ENCODE data around the gene FRS2.

DNA sequence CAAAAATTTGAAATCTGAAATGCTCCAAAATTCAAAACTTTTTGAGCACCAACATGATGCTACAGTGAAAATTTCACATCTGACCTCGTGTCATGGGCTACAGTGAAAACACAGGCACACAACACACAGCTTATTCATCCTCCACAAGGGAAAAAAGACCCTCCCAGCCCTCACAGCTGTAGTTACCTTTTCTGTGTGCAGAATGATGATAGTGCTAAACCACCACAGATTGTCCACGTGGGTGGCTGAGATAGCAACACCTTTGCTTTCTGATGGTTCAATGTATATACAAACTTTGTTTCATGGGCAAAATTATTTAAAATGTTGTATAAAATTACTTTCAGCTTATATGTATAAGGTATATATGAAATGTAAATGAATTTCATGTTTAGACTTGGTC is 46.8 kb downstream of the FRS2 start:
- no peak for TF ChIP-seq EP300 (IDR thresholded peaks at IDR 0.05)
- TF ChIP-seq, protein P1, sequence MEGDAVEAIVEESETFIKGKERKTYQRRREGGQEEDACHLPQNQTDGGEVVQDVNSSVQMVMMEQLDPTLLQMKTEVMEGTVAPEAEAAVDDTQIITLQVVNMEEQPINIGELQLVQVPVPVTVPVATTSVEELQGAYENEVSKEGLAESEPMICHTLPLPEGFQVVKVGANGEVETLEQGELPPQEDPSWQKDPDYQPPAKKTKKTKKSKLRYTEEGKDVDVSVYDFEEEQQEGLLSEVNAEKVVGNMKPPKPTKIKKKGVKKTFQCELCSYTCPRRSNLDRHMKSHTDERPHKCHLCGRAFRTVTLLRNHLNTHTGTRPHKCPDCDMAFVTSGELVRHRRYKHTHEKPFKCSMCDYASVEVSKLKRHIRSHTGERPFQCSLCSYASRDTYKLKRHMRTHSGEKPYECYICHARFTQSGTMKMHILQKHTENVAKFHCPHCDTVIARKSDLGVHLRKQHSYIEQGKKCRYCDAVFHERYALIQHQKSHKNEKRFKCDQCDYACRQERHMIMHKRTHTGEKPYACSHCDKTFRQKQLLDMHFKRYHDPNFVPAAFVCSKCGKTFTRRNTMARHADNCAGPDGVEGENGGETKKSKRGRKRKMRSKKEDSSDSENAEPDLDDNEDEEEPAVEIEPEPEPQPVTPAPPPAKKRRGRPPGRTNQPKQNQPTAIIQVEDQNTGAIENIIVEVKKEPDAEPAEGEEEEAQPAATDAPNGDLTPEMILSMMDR (IDR thresholded peaks at IDR 0.05), result no peak
- TF ChIP-seq POLR2A (IDR thresholded peaks at IDR 0.05), result no peak
- TF ChIP-seq POLR2AphosphoS5 (IDR thresholded peaks at IDR 0.05), result no peak

All from suprapubic skin (tissue), 4 donors.